GM12873 (cell line): ENCODE measurements around the gene MYO3B.

Source experiments
- CTCF ChIP-seq: IDR thresholded peaks from 2 replicates; pipeline ENCODE4 v1.5.1; 2012; ENCODE audit warnings: low read depth, mild to moderate bottlenecking, moderate library complexity, low read length, control low read depth; ENCODE audit not compliant: insufficient read depth; ENCODE audit errors: missing control alignments

MYO3B gene

GRCh38 chr2:170652637-170653417 is 474.9 kb downstream of the MYO3B start:
- TF ChIP-seq CTCF = no peak

DNA sequence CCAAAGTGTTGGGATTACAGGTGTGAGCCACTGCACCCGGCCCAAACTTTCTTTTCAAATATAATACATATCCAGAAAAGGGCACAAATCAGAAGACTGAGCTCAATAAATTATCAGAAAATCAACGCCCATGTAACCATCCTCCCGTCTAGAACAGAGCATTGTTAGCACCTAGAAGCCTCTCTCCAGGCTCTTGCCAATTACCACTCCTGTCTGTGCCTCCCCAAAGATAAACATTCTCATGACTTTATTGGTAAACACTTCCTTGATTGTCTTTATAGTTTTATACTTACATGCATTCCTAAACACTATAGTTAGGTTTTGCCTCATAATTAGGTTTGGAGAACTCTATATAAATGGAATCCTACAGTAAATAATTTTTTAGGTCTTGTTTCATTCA is 478.7 kb downstream of the MYO3B start:
- no peak for TF ChIP-seq CTCF

GRCh38 chr2:170660409-170660808 is 482.5 kb downstream of the MYO3B start:
- no peak for TF ChIP-seq CTCF

- TF ChIP-seq CTCF = no peak
These were observed 487.8 kb downstream of the MYO3B start for GRCh38 chr2:170665743-170666142.

DNA sequence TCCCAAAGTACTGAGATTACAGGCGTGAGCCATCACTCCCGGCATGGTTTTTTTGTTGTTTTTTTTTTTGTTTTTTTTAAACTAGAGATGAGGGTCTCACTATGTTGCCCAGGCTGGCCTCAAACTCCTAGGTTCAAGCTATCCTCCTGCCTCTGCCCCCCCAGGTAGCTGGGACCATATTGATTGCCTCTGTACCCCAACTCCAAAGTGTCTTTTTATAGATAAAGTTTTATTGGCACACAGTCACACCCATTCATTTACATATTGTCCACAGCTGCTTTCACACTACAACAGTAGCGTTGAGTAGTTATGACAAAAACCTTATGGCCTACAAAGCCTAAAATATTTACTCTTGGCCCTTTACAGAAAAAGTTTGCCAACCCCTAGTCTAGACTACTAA is 492.0 kb downstream of the MYO3B start:
- no peak for TF ChIP-seq CTCF

DNA sequence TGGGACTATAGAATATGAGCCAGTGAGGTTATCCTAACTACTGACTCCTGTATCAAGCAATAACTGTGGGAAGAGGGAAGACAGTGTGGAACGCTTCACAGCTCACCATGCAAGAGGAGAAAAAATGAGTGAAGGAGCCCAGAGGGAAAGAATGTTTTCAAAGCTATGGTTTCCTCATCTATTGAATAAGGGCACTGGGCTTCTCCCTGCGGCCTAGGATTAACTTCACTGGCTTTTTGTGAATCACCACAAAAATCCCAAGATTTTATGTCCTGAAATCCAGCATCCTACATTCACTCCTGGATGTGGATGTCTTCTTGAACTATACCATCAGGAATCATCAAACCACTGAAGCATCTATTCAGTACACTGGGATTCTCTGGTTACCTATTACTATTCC is 492.7 kb downstream of the MYO3B start:
- TF ChIP-seq CTCF = no peak

DNA sequence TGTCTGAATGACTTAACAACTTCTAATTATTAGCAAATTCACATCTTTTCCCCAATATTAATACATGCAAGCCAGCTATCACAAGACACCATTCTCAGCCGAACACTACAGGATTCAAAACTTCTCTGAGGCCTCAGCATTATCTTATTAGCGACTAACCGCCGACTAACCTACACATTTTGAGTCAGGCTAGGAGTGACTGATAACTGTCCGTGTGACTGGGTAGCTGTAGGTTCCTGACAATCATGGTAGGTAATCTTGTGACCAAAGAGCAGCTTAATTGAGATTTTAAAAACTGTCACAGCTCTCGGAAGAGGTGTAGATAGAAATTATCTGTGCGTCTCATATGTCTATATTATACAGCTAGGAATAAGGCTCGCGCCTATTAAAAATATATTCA is 493.1 kb downstream of the MYO3B start:
- TF ChIP-seq CTCF = no peak

- no peak for TF ChIP-seq CTCF
These were observed 497.8 kb downstream of the MYO3B start for GRCh38 chr2:170675701-170676100.
